GM19328 (cell line): Measurements from ENCODE around the gene PPFIA2.
"Not testable (repeated sequence)": the region's sequence is repeated elsewhere in the genome, so short reads cannot be mapped to it uniquely, and the experiment has no call there.

ENCODE experiments used
- ATAC-seq: cut with Tn5 transposase; IDR thresholded peaks from one replicate; pipeline ENCODE4 v1.9.1; 2021; ENCODE audit warnings: mild to moderate bottlenecking, moderate library complexity; ENCODE audit not compliant: unreplicated experiment

The PPFIA2 gene

DNA sequence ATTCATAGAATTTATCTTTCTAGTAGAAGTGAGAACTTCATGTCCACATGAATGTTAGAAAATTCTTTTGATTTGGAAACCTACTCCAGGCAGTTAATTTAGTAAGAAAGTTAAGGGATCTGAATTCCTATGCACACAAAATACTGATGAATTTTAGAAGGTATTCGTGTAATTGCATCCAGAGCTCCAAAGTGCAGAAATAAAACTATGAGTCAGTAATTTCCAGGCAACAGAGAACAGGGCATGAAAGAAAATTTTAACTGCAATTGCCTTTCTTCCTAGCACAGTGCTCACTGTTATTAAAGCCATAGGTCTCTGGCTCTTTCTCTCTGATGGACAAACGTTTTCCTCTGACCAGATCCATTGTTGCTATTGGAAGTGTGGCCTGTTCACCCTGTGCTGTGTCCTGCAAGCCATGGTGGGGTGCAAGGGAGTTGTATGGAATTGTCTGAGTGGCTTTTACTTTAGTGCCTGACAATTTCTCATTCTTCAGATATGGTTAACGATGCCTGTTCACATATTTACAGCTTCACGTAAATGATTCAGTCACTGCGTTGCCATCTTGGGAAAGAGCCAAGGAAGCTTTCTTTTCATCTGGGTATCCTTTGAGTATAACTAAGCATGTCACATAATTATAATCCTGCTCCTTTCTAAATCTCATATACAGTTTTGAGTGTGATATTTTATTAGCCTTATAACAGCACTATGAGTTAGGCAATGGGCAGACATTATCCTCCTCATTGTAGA lies 536.1 kb downstream of the PPFIA2 start:
- ATAC-seq = no peak

- ATAC-seq = no peak
Observed at GRCh38 chr12:81221681-81222080, 537.5 kb downstream of the PPFIA2 start.

DNA sequence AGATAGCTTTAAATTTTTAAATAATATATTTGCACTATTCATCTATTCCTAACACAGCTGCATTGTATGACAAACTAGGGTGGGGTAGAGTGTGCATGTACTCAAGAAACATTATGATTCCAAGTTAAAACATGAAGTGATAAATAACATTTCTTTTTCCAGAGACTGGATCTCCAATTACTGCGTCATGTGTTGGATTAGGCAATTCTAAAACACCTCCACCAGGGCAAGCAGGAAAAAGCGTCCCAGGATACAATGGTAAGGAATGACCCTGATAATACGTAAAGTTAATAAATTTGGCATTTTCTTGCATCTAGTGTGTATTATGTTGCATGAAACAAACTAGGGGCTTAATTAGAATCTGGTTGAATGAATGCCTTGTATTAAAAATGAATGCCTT lies 542.4 kb downstream of the PPFIA2 start:
- no peak for ATAC-seq

DNA sequence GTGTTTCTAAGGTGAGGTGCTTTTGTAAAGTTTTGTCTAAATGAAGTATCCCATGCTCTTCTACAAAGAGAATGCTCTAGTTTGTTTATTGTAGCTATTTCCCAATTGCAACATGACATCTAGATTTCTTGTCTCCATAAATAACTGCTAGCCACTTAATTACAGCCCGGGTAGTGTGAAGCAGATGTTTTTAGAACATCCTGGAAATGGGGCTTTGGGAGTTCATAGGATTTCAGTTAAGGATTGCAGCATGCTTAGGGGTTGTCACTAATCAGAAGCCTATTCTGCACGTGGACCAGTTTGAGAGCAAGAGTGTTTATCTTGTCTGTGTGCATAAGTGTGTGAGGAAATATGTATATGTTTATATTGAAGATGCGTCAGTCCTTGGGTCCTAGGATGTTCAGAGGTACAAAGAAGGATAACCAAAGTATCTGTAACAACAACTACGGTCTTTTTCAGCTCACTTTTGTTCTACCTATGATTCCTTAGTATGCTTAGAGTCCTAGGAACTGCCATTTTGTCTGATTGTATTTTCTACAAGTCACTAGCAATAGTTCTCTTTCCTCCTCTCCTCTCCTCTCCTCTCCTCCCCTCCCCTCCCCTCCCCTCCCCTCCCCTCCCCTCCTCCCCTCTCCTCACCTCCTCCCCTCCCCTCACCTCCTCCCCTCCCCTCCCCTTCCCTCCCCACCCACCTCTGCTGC lies 546.0 kb downstream of the PPFIA2 start:
- no peak for ATAC-seq

GRCh38 chr12:81211306-81211705 lies 547.8 kb downstream of the PPFIA2 start:
- ATAC-seq = no peak

DNA sequence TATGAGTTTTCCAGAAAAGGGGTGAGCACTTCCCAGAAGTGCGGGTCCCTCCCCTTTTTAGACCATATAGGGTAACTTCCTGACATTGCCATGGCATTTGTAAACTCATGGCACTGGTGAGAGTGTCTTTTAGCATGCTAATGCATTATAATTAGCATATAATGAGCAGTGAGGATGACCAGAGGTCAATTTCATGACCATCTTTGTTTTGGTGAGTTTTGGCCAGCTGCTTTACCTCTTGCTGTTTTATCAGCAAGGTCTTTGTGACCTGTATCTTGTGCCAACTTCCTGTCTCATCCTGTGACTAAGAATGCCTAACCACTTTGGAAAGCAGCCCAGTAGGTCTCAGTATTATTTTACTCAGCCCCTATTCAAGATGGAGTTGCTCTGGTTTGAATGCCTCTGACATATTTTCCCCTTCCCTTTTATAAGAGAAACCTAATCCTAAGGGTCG lies 549.4 kb downstream of the PPFIA2 start:
- not testable (repeated sequence) for ATAC-seq

- ATAC-seq = no peak
Observed at GRCh38 chr12:81209012-81209411, 550.1 kb downstream of the PPFIA2 start.

DNA sequence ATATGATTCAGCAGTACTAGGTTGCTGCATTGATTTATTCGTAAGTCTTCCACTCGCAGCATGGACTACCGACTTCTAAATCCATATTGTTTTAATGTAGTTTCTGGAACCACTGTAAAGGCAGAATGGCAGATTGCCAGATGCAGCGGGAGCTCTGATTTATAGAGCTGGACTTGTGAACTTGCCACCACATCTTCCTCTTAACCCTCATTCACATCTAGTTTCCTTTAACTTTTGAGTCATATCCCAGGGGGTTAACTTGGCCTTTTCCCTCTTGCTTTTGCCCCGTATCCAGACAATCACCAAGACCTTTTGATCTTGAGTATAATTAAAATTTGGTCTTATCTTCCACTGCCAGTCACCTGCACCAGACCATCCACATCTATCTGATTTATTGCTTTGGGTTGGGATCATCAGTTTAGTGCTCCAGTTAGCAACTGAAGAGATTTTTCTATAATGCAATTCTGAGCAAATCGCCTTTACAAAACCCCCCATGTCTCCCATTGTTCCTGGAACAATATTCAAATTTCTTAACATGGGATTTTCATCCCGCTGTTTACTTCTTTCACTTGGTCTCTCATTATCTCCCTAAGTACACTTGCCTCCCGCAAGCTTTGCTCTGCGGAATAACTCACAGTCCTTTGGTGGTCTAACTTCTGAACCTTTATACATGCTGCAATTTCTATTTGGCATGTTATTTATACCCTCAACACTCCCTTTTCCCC lies 550.8 kb downstream of the PPFIA2 start:
- no peak for ATAC-seq
